Dedifferentiated amniotic fluid mesenchymal stem cell (primary cell): ENCODE results near the gene ZC2HC1B.

ENCODE experiments used
- DNase-seq: peaks from one replicate; pipeline ENCODE4 v3.0.0-alpha.2; 2016; ENCODE audit errors: extremely low spot score

ZC2HC1B gene

DNA sequence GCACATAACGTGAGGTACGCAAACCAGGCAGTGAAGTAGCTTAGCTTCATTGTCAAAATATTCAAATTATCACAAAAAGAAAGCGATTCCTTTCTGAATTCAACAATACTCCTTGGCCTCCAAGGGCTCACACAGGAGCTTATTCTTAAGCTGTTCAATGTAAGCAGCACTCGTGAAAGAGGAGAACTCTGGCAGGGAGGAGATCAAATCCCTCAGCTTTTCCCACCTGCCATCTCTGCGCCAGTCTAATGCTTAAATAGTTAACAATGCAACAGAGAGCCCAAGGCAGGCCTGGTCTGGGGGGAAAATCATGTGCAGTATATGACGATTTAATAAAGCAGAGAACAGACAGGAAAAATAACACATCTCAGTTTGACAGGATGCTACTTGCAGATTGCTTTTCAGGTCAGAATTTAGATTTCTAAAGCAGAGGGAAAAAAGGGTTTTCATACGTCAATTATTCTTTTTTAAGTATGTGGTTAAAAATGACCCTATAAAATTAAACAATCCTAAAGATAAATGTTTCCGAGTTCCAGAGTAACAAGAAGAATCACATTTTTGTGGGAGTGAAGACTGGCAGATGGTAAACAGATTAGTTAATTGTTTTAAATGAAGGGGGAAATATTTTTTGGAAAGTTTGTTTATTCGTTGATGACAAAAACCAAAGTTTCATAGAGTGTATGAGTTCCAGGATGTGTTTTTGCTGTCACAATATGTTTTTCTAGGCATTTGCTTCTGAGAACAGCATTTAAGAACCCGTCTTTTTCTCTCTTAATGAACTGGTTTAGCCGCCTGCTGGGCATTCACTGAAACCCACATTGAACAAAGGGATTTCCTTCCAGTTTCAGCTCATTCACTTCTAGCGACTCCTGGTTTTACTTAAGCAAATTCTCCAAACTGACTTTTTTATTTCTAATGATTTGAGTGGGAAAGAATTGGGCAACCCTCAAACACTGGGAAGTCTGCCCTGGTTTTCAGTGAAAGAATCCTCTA lies 97.9 kb downstream of the ZC2HC1B start:
- DNase-seq, result peak; percentile 42

DNA sequence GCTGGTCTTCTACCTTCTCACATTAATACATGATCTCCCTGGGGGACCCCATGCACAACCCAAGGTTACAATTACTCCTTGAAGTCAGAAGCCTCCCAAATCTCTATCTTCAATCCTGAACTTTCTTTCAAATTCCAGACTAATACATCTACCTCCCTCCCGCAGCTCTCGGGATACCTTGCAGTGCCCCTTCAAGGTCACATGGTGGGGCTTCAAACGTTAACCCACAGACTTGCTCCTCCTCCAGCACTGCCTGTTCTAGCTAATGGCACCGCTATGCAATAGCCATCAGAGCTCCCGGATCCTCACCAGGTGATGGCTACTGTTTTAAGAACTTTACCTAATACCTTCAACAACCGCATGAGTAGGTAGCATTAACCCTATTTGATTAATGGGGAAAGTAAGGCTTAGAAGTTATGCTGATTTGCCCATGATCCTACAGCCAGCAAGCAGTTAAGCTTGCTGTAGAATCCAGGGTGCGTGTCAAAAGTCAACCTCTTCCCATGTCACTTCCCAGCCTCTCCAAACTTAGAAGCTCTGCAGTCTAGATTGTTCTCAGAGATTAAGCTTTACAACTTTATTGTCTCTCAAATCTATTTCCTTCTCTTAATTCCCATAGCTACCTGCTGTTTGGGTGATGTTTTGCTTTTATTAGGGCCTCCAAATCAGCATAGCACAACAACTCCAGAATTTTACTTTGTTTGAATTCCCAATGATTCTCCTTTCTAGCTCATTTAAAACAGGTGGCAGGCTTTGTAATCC lies 99.1 kb downstream of the ZC2HC1B start:
- no peak for DNase-seq

DNA sequence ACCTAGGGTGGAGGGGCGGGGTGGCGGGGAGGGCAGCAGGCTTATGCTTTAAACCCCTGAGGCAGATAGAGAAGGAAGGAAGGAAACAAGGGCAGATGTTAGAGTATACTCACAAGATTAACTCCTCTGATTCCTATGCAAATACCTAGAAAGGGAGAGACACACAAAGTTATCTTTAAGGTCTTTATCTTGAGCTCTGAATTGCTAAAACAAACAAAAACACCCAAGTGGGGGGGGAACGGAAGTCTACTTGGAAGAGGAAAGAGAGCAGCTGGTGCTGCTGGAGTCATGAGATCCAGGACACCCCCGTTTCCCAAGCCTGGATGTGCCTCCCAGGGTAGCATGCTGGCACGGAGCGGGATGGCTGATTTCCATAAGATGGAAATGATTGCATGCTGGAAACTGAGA lies 100.4 kb downstream of the ZC2HC1B start:
- no peak for DNase-seq

GRCh38 chr6:143965503-143966171 lies 101.4 kb downstream of the ZC2HC1B start:
- DNase-seq, result no peak

DNA sequence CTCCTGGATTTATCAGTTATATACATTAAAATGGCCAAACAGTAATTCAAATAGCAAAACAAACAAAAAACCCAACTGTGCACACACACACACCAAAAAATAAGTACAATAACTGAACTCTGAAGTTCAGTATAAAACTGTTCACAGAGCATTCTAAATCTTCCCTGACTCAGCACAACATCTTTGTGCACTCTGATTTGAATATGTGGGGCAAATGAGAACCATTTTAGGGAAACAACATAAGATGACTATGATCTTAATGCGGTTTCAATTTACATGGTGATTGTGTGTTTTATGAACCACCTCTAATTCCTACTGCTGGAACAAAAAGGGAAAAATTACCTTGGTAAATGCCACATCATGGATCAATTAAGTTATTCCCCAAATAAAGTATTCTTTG lies 102.0 kb downstream of the ZC2HC1B start:
- no peak for DNase-seq

DNA sequence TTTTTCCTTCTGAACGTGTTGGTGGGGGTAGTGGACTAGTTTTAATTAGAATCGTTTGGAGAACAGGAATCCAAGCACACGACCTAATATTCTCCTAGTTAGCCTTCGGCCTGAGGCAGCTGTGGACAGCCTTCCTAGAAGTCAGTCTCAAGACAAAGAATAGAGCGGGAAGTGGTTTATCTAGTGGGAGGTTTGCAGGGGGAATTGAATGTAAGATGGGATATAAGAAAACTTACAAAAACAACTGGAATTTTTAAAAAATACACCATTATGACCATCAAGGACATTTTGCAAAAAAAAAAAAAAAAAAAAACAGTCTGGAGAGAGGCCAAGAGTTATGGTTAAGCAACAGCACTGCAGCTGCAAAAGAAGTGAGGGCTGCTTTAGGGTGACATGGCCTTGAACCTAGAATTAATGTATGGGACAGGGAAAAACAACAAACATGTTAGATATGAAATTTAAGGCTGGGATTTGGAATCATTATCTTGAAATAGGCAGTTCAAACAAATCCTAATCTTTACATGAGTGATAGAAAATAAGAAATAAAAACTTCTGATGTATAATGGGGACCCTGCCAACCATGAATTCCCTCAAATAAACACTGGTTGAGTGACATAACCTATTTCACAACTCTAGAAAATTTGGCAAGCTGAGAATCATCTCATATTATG lies 103.6 kb downstream of the ZC2HC1B start:
- no peak for DNase-seq

GRCh38 chr6:143969077-143969476 lies 104.8 kb downstream of the ZC2HC1B start:
- DNase-seq, result no peak

- DNase-seq, result peak; percentile 21
These were observed 106.4 kb downstream of the ZC2HC1B start for GRCh38 chr6:143970456-143971218.

- DNase-seq, result peak; percentile 32
These were observed 107.4 kb downstream of the ZC2HC1B start for GRCh38 chr6:143971482-143972205.

- no peak for DNase-seq
These were observed 109.1 kb downstream of the ZC2HC1B start for GRCh38 chr6:143973097-143973966.

- no peak for DNase-seq
These were observed 109.8 kb downstream of the ZC2HC1B start for GRCh38 chr6:143974089-143974488.

DNA sequence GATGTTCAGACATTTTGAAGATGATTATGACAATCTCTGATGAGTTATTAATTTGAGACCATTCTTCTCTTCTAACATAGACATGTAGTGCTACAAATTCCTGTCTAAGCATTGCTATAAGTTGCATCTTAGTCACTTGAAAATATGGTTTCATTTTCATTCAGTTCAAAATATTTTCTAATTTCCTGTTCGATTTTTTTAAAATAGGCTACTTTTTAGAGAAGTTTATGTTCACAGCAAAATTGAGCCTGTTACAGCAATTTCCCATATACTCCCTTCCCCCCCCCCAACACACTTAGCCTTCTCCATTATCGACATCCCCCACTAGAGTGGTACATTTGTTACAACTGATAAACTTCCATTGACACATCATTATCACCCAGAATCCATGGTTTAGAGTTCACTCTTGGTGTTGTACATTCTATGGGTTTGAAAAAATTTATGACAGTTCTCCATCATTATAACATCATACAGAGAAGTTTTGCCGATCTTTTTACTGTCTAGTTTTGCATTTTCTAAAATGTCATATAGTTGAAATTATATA lies 112.6 kb downstream of the ZC2HC1B start:
- no peak for DNase-seq

DNA sequence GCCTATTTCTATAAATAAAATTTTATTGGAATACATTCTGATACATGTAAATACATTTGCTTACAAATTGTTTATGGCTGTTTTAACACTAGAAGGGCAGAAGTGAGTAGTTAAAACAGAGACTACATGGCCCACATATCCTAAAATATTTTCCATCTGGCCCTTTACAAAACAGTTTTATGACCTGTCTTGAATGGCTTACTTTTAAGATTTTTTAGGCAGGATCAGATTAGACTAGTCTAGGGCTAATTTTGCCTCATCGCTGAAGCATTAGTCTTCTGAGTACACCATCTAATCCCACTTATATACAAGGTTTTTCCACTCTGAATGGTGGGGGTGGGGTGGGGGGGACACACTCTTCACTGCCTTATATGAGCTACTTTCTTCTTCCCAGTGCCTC lies 116.6 kb downstream of the ZC2HC1B start:
- DNase-seq, result no peak

- DNase-seq, result no peak
These were observed 118.7 kb downstream of the ZC2HC1B start for GRCh38 chr6:143982968-143983367.

GRCh38 chr6:143984666-143985065 lies 120.4 kb downstream of the ZC2HC1B start:
- no peak for DNase-seq

DNA sequence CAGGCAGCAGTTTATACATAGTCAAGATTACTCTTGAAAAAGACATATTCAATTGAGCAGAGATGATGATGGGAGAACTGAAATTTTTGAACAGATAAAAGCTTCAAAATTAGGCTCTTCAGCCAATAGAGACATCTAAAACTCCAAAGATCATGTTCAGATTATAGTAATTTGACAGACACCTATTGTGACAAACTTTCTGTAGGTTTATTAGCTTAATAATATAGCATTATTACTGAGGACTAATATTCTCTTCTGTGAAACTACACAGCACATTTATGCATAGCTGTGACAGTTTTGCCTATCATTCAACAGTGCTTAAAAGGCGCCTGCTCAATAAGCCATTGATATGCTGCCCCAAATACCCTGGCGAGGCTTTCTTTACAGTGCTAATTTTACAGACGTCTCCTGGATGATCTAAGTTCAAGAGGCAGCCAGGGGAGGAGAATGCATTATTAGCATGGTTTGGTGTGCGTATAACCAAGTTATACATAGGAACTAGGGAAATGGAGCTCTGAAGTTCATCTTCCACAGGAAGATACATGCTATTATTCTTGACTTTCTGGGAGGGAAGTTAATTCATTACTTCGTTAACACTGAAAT lies 122.3 kb downstream of the ZC2HC1B start:
- no peak for DNase-seq
